SK-N-DZ (cell line): ENCODE measurements around the gene DPP6.

Source experiments
- DNase-seq: peaks from one replicate; pipeline ENCODE4 v3.0.0-alpha.2; 2015; ENCODE audit warnings: low spot score

The DPP6 gene

DNA sequence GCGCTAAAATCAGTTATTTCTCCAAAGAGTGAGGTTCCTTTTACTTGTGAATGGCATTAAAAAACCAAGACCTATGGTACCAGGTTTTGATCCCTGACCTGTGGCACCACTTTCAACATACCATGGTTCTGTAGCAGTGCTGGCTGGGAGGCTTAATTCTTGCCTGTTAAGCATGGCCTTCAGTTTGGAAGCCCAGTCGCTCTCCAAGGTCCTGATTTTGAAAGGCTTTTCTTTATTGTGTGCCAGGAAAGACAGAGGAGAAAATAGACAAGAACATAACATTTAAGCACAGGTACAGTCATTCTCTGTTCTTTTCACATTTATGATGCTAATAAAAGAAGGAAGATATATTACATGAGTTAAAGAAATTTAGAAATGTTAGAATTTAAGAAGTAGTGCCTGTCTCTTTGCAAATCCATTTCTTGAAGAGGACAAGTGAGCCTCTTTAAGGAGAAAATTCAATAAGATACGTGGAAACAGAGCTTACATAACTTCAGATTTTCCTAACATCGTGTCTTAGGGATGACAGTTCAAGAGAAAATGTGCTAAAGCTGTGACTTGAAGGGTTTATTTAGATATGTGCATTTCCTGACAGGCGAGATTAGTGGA, 357.6 kb downstream of the DPP6 start:
- no peak for DNase-seq

DNA sequence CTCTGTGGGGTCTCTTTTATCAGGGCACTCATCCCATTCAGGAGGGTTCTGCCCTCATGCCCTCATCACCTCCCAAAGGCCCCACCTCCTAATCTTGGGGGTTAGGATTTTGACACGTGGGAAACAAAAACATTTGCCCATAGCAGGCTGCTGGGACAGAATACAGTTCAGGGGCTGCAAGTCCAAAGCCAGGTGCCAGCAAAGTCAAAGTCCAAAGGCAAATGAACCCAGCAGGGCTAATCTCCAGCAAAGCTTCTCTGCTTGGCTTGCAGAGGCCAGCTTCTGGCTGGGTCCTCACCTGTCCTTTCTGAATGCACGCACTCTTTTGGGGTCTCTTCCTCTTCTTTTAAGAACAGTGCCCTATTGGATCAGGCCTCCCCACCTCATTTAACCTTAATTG, 359.9 kb downstream of the DPP6 start:
- DNase-seq = no peak

DNA sequence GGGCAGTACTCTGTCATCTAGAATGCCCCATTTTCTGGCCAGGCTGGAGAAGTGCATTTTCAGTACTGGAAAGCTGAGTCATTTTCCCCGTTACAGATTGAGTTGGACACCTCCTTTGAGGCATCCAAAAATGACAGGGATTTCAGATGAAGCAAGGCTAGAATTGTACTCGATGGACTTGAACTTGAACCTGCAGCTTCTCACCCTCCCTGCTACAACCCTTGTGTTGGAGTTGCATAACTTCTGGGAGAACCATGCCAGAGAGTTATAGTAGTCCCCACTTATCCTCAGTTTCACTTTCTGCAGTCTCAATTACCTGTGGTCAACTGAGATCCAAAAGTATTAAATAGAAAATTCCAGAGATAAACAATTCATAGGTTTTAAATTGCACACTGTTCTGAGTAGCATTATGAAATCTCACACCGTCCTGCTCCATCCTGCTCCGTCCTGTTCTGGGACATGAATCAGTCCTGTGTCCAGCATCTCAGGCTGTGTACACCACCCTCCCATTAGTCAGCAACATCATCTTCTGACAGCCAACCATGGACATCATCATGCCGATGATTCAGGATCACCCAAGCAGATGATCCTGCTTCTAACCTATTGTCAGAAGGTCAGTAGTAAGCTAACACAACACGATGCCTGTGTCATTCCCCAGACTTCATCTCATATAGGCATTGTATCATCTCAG, 363.7 kb downstream of the DPP6 start:
- no peak for DNase-seq

DNA sequence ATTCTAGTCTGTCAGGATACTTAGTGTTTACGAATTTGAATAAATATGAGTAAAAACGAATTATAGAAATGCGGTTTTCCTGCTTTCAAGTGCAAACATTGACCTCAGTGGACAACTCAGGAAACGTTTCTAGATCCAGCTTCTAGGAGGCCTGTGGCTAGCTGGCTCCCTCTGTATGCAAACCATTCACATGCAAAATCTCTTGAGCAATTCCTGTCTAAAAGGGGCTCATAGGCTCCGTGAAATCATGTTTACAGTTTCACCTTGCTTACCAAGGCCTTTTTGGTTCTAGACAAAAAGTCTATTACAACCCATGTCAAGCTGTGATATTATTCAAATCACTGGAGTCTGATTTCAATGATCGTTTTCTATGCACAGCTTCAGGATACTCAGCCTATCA, 364.5 kb downstream of the DPP6 start:
- DNase-seq = no peak

DNA sequence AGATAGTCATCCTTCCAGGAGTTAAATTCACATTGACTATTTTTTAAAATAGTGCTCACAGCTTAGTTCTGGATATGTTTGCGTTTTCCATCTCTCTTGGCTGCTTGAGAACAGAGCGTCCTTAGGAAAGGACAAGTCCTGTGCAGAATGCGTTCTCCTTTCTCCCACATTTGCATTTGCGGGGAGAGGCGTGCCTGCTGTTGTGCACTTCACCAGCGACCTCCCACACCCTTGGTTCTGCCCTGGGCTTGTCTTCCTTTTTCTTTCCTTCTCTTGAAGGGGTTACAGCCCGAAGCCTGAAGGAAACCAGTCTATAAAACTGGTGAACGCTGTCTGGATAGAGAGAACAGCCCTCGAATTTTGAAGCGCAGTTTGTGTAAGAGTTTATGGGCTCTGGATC, 367.1 kb downstream of the DPP6 start:
- DNase-seq = no peak

DNA sequence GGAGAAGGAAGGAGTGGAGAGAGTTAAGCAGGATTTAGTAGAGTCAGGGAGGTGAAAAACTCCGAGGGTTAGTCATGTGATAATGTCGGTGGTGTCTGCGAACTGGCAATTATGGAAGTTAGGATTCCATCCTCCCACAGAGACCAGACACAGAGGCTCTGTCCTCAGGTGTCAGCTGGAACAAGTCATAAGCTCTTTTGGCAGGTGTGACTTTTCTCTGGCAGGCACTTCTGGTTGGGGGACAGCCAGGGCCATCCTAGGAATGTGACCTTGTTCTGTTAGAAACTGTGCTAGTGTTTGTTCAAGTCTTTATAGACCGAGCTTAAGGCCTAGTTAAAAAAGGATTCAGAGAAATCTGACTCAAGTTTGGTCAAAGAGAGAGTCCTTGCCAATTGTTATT, 371.0 kb downstream of the DPP6 start:
- DNase-seq = no peak

DNA sequence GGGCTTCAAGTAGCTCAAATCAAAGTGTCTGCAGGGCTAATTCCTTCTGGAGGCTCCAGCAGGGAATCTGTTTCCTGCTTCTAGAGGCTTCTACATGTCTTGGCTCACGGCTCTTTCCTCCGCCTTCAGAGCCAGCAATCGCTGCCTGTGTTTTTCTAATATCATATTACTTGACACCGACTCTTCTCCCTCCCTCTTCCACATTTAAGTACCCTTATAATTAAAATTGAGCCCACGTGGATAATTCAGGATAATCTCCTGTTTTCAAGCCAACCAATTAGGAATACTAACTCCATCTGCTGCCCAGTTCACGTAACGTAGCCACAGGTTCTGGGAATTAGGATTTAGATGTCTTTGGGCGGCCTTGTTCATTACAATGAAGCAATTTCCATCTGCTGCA, 372.2 kb downstream of the DPP6 start:
- peak; percentile 25 for DNase-seq

DNA sequence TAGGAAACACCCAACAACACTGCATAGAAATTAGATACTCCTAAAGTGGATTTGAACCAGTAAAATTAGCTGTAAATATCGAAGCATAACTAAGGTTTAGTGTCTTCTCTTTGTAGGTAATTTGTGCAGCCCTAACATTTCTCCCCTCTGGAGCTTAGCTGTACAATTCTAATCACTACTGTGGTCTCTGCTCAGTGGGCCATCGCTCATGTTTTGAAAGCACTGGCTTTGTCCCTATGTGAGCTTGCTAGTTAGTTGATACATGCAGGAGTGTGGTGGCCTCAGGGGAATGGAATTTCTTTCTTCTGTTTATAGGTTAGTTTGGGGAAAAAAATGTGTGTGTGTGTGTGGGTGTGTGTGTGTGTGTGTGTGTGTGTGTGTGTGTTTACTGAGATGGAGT, 373.1 kb downstream of the DPP6 start:
- no peak for DNase-seq

DNA sequence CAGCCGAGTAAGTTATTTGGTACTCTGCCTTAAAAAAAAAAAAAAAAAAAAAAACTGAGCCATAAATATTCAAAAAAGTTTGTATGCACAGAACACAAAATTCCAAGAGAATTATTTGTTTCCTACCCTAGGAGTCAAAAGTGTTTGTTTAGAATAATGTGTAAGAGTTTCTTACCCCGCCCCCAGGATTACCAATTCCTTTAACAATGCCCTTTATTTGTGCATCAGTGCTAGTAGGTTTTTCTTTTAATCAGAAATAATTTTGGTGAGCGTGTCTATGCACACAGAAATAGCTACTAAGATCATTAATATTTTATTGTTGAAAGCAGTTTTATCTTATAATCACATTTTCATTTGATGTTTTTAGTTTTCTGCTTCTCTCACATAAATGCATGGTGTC, 374.6 kb downstream of the DPP6 start:
- DNase-seq = no peak

DNA sequence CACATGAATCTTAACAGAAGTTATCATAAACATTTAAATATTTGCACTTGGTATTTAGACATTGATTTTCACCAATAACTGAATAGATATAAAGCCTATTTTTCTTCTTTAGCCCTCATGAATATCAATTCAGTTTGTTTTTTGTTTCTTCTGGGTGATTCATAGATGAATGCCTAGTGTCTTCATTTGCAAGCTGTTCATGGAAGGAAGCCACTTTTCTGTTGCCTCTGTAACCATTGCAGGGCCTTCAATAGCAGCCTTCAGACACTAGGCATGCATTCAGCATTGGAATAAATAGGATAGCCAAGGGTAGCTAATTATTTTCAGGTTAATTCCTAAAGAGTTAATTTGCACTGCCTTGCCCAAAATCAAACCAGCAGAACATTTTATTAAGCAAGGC, 375.3 kb downstream of the DPP6 start:
- DNase-seq = no peak

DNA sequence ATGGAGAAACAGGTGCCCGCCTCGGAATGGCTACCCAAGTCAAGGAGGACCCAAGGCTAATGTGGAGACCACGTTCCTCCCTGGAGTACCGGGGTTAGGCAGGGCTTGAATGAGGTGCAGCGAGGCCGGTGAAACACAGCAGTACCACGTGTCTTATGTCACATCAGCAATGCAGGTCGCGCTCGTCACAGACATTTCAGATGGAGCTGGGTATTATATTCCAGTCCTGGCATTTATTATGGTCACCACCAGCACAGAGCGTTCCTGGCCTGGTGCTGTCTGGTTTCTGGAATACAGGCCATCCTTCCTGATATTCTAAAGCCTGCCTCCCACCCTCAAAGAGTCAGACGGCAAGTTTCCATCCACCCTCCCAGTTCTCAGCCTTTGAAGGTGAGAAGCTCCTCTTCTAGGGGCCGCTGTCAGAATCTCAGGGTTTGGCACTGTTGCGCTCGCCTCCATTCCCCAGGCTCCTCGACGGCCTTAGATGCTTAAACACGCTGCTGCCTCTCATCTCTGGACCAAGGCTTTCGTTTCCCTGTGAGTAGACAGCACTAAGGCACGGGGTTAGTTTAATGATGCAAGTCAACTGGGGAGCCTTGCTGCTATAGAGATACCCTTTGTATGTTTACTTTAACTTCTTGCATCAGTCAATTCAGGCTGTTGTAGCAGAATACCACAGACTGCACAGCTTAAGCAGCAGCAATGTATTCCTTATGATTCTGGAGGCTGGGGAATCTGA, 377.6 kb downstream of the DPP6 start:
- DNase-seq = no peak

DNA sequence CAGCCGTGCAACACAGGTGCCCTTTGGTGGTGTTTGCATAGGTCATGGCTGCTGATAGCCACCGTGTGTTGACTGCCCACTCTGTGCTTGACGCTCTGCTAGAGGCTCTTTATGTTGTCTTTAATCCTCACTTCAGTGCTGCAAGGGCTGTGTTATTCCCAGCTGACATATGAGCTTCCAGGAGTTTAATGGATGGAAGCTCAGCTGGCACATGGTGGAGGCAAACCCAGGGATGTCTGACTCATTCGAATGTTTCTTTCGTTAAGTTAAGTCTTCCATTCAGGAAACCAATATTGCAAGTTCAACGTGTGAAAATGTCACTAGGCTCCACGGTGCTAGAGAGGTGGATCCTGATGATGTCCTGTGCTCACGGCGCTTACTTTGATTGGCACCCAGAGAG, 378.4 kb downstream of the DPP6 start:
- DNase-seq = no peak

DNA sequence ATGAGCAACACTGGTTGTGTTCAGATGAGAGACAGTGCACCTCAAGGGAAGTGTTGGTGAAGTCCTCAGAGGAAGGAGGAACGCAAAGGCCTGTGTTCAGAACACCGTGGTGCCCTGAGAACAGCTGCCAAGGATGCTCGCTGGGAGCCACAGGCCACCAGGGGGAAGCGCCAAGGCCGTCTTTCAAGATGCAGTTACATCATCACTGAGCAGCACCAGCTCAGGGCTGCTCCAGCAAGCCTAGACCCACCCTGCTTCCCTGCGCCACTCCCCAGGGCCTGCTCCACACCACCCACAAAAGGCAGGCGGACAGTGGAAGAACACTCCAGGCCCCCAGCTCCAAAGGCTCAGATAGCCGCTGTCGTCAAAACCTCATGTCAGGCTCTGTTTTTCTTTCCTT, 378.8 kb downstream of the DPP6 start:
- no peak for DNase-seq

DNA sequence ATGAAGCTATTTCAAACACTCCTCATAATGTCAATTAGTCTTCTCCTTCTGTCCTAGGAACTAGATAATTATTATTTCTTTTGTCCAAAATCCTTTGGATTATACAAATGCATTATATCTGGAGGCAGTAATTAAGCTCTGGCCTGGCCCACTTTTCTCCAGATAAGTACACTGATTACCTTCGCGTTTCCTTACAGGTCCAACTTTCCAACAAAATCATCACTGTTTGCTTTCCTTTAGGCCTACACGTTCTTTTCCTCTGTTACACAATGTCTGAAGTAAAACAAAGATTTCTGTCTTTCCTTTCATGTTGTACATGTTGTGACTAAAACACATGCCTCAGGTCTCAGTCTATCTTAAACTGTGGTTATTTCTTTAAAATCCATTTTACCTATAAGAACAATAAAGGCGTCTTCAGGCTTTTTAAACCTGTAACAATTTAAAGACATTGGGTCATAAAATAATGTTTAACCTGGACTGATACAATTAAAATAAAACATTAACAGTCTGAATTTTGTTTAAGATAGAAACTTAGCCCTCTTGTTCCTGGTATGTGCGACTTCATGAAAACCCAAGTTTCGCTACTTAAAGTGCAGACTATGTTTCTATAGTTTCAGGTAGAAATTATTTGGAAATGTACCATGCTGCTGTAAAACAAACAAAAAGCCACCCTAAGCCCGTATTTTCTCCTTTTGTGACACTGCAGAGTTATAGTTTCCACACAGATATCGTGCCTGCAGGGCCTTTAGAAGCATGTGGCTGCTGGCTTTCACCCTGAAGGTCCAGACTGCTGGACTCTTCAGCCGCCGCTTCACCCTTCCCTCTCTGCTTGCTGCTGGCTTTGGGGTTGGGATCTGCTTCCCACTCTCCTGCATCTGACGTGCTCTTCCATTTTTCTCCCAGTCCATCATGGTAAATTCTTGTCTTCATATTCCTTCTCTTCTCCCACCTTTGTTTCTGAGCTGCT, 381.7 kb downstream of the DPP6 start:
- DNase-seq = no peak

DNA sequence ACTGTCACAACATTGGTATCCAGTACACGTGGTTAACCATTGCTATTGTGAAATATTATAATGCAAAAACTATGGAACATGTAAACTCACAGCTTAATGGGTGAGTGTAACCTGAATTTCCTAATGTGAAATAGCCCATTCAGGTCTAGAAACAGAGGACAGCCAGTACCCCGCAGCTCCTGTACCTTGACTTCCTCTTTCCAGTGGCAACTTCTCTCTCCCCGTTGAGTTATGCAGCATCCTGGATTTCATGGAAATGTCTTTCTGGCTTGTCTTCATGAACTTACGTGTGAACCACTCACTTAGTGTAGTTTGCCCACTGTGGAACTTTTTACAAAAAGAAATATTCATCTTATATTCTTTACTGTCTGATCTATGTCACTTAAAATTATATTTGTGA, 384.4 kb downstream of the DPP6 start:
- DNase-seq = no peak

DNA sequence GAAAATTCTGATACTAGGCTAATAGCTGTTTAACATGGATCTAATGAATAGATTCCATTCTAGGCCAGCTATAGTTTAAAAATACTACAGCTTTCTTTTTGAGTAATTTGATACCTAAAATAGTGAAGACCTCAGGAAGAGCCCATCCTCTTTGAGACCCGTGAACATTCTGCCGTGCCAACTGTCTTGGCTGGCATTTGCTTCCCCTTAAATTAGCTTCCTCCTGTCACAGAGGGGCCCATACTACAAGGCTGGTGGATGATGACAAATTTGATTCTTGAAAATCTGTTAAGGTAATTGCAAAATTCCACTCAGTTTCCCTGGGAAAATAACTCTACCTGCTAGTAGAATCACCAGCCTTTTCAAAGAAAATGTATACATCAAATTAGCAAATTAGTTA, 385.0 kb downstream of the DPP6 start:
- DNase-seq = no peak

DNA sequence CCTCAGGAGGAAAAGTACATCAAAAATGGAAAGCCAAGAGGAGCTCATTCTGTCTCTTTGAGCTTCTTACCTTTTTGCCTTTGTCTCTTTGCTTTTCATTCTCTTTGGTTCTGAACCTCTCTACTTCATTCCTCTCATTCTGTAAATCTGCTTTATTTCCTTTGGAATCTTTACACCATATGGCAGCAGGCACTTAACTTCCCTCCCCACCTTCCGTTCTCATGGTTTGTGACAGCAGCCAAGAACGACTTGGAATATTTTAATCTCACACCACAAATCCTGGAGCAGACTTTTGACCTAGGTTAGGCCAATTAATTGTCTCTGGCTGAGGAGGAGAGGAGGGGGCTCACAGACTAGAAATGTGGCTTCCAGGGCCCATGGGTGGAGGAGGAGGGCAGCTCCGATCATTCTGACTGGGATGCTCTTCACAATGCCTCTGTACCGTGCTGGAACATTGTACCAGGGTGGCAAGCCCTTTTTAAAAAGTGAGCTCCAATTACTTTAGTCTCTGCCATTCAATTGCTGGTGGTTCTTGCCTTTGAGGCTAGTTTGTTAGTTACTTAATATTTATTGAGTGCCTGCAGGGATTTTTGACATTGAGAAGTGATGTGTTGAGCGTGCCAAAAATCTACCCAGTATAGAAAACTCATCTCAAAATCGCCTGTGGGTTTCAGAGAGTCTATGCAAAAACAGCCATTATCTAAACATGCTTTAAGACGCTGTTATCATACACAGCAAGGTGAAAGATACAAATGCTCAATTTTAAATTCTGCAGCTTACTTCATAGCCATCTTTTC, 386.6 kb downstream of the DPP6 start:
- no peak for DNase-seq

DNA sequence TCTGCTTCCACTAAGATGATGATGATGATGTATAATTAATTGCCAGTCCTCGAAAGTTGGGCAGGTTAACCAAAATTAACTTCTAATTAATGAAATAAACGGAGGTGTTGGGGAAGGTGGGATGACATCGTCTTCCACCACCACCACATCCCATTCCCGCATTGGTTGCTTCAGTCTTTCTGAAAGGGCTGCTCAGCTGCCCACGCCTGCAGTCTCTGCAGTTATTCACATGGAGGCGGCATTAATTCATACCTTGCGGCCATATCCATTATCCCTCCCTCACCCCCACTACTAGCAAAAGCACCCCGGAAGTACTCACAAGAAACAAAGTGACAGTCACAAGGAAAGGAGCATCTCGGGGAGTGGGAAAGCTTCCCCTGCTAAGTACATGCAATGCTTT, 387.9 kb downstream of the DPP6 start:
- DNase-seq = no peak

DNA sequence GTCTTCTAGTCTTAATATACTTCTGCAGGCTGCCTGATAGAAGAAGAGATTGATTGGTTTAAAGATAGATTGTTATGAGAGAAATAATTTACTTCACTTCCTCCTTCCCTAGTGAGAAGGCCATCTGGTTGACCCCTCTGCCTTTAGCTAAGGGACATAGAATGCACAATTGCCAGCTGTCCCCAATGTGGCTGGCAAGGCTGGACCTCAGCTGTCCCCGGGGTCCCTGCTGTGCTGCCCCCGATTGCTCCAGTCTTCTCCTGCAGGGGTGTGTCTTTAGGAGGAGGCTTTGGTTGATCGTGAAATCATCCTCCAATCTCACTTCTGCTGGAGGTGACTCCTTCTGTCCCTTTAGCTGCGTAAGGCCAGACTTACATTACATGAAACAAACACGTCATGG, 388.5 kb downstream of the DPP6 start:
- no peak for DNase-seq

DNA sequence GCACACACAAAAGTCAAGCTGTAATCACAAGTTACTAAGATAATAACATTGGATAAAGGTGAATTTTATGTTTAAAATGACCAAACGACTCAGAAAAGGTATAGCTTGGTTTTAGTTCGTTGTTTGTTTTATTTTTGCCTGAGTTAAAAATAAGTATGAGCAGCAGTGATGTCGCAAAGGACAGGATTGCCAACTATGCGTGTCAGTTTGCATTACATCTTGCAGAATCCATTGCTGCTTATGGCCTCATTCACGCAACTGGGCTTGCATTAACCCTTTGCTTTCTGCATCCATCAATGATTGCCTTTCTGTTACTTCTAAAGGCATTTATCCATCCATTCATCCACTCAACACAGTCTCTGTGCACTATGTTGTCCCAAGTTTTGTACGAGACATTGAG, 389.6 kb downstream of the DPP6 start:
- no peak for DNase-seq

DNA sequence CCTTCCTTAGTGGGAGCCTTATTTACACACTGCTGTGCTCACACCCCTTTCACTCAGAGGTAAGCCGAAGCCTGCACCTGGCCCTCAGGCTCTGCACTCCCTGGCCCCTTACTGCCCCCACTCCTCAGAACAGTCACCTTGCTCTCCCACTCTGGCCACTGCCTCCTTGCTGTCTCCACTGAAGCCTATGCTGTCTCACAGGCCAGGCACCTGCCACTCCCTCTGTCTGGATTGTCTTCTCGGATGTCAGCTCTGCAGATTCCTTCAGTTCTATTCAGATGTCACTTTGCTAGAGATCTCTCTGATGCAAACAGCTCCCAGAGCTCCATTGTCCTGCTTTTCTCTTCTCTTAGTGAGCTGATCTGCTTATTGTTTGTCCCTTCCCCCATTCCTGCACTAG, 390.7 kb downstream of the DPP6 start:
- no peak for DNase-seq
